ENCODE measurements around the gene SRBD1. TPM values are rescaled to one million over a fixed set of nuclear protein-coding genes. Genes with fewer than 3 reads are reported as not detected.

SRBD1 gene
- total RNA-seq, 1 experiment from 2014 or later, result 22.8 TPM

GRCh38 chr2:45483997-45484396 is 127.1 kb downstream of the SRBD1 start:
- H3K27ac Mint-ChIP-seq, result no peak overlapping the region
- DNase-seq (ENCODE audit: low spot score) (no peak), ATAC-seq (peak; percentile 39; the same call in 1 of the 2 replicates)
- CTCF ChIA-PET, result interaction anchor here (2.0 kb wide), 1 partner anchor 502 kb away, joined by 4 read pairs; no protein-coding TSS in a partner anchor
- TF ChIP-seq NFE2L1 (CRISPR knock-in tag; IDR thresholded peaks at IDR 0.05) (no peak), TCF7 (CRISPR knock-in tag; IDR thresholded peaks at IDR 0.05; ENCODE audit: low read depth) (no peak), GABPB1 (CRISPR knock-in tag; IDR thresholded peaks at IDR 0.05) (no peak), E2F4 (CRISPR knock-in tag; IDR thresholded peaks at IDR 0.05; ENCODE audit: borderline replicate concordance, low read depth) (no peak), CBFB (CRISPR knock-in tag; IDR thresholded peaks at IDR 0.05; ENCODE audit: low read depth) (no peak), ETV6 (CRISPR knock-in tag; IDR thresholded peaks at IDR 0.05) (no peak), ZNF512 (CRISPR knock-in tag; IDR thresholded peaks at IDR 0.05; ENCODE audit: borderline replicate concordance) (no peak), TEAD1 (CRISPR knock-in tag; IDR thresholded peaks at IDR 0.05) (no peak), ATF3 (CRISPR knock-in tag; conservative IDR thresholded peaks at IDR 0.05) (no peak), SP1 (CRISPR knock-in tag; conservative IDR thresholded peaks at IDR 0.05) (no peak), ZNF263 (CRISPR knock-in tag; IDR thresholded peaks at IDR 0.05; ENCODE audit: low read depth) (no peak), FOXP1 (CRISPR knock-in tag; IDR thresholded peaks at IDR 0.05; ENCODE audit: borderline replicate concordance) (no peak), KAT7 (CRISPR knock-in tag; IDR thresholded peaks at IDR 0.05; ENCODE audit: borderline replicate concordance) (no peak), SOX15 (CRISPR knock-in tag; IDR thresholded peaks at IDR 0.05) (no peak), IRF2 (CRISPR knock-in tag; IDR thresholded peaks at IDR 0.05; ENCODE audit: borderline replicate concordance, low read depth) (no peak)
- no peak overlapping the region for H3K4me3 Mint-ChIP-seq
- no peaks in the 10 kb centered on the region for H3K27me3 Mint-ChIP-seq (ENCODE audit: low read depth)
- H3K9me3 Mint-ChIP-seq, result peaks cover 6% of the 10 kb centered on the region
- POLR2A ChIA-PET, result no interaction called here
- peaks cover 4% of the 10 kb centered on the region for H3K4me1 Mint-ChIP-seq
- H3K36me3 Mint-ChIP-seq, result peaks cover 8% of the 10 kb centered on the region

- H3K27me3 Mint-ChIP-seq (ENCODE audit: low read depth), result no peaks in the 10 kb centered on the region
- H3K27ac Mint-ChIP-seq, result no peak overlapping the region
- H3K4me1 Mint-ChIP-seq, result no peaks in the 10 kb centered on the region
- ATAC-seq (no peak), DNase-seq (ENCODE audit: low spot score) (no peak)
- POLR2A ChIA-PET, result no interaction called here
- TF ChIP-seq E2F5 (CRISPR knock-in tag; IDR thresholded peaks at IDR 0.05) (no peak), FOXP1 (CRISPR knock-in tag; IDR thresholded peaks at IDR 0.05; ENCODE audit: borderline replicate concordance) (no peak), NR3C1 (CRISPR knock-in tag; conservative IDR thresholded peaks at IDR 0.05; ENCODE audit: low read depth) (no peak), ZNF317 (CRISPR knock-in tag; IDR thresholded peaks at IDR 0.05; ENCODE audit: borderline replicate concordance, low read depth) (no peak), STAT6 (CRISPR knock-in tag; conservative IDR thresholded peaks at IDR 0.05; ENCODE audit: low read depth) (no peak), ZNF671 (CRISPR knock-in tag; IDR thresholded peaks at IDR 0.05) (no peak), NFATC4 (CRISPR knock-in tag; IDR thresholded peaks at IDR 0.05) (no peak), IRF2 (CRISPR knock-in tag; IDR thresholded peaks at IDR 0.05; ENCODE audit: borderline replicate concordance, low read depth) (no peak), ZNF512 (CRISPR knock-in tag; IDR thresholded peaks at IDR 0.05; ENCODE audit: borderline replicate concordance) (no peak), ZNF425 (CRISPR knock-in tag; conservative IDR thresholded peaks at IDR 0.05) (no peak), NFE2L1 (CRISPR knock-in tag; IDR thresholded peaks at IDR 0.05) (no peak), ZBTB21 (CRISPR knock-in tag; IDR thresholded peaks at IDR 0.05; ENCODE audit: borderline replicate concordance) (no peak), ELF4 (CRISPR knock-in tag; IDR thresholded peaks at IDR 0.05; ENCODE audit: low read depth) (no peak), HMGA2 (CRISPR knock-in tag; IDR thresholded peaks at IDR 0.05) (no peak)
- no peak overlapping the region for H3K4me3 Mint-ChIP-seq
- CTCF ChIA-PET, result no interaction called here
- H3K36me3 Mint-ChIP-seq, result peaks cover 8% of the 10 kb centered on the region
- H3K9me3 Mint-ChIP-seq, result peaks cover 6% of the 10 kb centered on the region
Measured at GRCh38 chr2:45477546-45477945, 133.5 kb downstream of the SRBD1 start.

Measured in WTC11 (cell line).